Measurements from ENCODE around the gene SPAG4.

SPAG4 gene

DNA sequence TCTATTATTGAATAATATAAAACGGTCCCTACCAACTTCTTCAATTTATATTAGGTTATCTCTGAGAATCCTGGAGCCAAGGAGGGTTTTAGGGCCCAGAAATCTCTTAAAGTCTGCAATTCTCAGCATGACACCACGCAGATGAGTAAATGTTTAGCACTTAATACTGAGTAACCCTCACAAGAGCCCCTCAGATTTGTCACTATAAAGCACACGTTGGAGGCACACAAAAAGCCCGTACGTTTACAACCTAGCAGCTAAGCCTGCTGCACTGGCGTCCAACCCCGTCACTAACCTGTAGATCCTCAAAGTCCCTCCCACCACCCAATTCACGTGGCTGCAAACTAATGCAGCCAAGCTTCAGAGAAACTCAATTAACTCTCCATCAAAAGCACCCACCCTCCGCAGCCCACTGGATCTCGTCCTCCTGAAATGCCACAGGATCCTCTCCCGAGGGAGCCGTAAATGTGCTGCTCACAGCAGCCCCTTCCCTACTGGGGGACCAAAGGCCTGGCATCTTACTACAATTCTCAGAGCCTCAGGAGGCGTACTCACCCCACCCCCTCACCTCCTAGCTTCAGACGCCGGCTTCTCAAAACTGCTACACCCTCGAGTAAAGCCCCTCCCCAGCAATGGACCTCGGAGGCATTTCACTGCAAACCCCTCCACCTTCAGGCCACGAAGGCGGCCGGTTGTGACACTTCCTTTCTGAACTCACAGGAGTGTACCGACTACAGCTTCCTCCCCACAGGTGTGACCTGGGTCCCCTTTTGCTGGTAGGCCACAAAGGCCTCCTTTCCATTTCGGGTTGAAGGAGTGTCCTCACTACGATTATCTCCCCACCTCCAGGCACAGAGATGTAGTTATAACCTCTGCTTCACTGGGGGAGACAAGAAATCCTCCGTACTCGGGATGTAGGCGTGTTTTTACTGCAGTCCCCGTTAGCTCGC, 48.2 kb downstream of the SPAG4 start:
- DNase-seq, result peak; percentile 11
- H3K27me3 ChIP-seq (replicated peaks), result no peaks in the 10 kb centered on the region
- TF ChIP-seq, protein P1, sequence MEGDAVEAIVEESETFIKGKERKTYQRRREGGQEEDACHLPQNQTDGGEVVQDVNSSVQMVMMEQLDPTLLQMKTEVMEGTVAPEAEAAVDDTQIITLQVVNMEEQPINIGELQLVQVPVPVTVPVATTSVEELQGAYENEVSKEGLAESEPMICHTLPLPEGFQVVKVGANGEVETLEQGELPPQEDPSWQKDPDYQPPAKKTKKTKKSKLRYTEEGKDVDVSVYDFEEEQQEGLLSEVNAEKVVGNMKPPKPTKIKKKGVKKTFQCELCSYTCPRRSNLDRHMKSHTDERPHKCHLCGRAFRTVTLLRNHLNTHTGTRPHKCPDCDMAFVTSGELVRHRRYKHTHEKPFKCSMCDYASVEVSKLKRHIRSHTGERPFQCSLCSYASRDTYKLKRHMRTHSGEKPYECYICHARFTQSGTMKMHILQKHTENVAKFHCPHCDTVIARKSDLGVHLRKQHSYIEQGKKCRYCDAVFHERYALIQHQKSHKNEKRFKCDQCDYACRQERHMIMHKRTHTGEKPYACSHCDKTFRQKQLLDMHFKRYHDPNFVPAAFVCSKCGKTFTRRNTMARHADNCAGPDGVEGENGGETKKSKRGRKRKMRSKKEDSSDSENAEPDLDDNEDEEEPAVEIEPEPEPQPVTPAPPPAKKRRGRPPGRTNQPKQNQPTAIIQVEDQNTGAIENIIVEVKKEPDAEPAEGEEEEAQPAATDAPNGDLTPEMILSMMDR (IDR thresholded peaks at IDR 0.05; ENCODE audit: low read depth, low read length, missing control alignments), result peak; percentile 6
- H3K36me3 ChIP-seq (replicated peaks), result no peaks in the 10 kb centered on the region
- in situ Hi-C loops (cut with HindIII; ENCODE audit: low pct_ligation_motif_present, low sequenced_read_pairs), result no loop called here
- peak overlapping the region; percentile 95 for H3K27ac ChIP-seq
- H3K4me3 ChIP-seq (ENCODE audit: low read depth, low read length), result peak overlapping the region; percentile 92

DNA sequence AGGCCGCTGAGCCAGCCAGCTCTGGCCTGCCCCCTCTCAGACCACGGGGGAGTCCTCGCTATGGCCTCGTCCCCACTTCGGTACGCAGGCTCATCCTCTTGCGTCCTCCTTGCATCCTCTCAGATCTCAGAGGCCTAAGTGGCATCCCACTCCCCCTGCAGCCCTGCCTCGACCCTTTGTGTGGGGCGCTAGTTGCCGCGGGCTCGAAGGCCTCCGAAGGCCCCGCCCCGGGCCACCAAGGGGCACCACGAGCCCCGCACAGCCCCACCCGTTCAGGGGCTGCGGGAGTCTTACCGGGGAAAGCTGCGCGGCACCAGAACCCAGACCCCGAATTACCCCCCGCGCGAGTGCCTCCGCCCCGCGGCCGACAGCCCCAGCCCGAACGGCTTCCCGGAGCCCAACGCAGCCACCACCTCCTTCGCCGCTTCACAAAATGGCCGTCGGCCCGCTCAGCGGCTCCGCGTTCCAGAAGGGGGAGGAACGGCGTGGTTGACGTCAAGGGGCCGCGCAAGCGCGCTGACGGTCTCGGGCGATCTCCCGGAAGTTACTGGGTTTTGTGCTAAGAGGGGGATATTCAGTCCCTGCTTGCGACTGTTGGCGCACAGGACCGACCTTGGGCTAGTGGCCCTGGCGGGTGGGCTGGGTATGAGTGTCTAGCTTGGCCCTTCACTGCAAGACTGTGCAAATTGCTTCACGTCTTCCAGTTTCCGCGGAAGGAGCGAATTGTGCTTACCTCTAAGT, 49.0 kb downstream of the SPAG4 start, which contains the start of the genes CPNE1 and RBM12:
TSS of gene CPNE1 (minus strand) at position 435 of the 741 bp plus-strand sequence. CDS start 31,977 bp downstream, outside the sequence.
TSS of gene RBM12 (minus strand) at position 435 of the 741 bp plus-strand sequence. CDS start 9,578 bp downstream, outside the sequence.
- Histone ChIP-seq H3K4me3 (ENCODE audit: low read depth, low read length) (peak within 1 kb of the TSS; percentile 92), H3K36me3 (replicated peaks) (peaks cover 7% of the 10 kb centered on the region), H3K27me3 (replicated peaks) (no peaks in the 10 kb centered on the region), H3K27ac (peak within 1 kb of the TSS; percentile 95)
- in situ Hi-C loops (cut with HindIII; ENCODE audit: low pct_ligation_motif_present, low sequenced_read_pairs), result no loop called here
- TF ChIP-seq, protein P1 (IDR thresholded peaks at IDR 0.05; ENCODE audit: low read depth, low read length, missing control alignments), result peak; percentile 9
- DNase-seq, result peak; percentile 87

DNA sequence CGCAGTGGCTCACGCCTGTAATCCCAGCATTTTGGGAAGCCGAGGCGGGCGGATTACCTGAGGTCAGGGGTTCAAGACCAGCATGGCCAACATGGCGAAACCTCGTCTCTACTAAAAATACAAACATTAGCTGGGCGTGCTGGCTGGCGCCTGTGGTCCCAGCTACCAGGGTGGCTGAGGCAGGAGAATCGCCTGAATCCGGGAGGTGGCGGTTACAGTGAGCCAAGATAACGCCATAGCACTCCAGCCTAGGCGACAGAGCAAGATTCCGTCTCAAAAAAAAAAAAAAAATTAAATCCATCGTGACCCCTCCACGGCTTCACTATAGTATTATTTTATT, 50.3 kb downstream of the SPAG4 start:
- TF ChIP-seq, protein P1 (IDR thresholded peaks at IDR 0.05; ENCODE audit: low read depth, low read length, missing control alignments), result no peak
- Histone ChIP-seq H3K27me3 (replicated peaks) (no peaks in the 10 kb centered on the region), H3K27ac (no peak overlapping the region), H3K36me3 (replicated peaks) (peaks cover 13% of the 10 kb centered on the region), H3K4me3 (ENCODE audit: low read depth, low read length) (no peak overlapping the region)
- in situ Hi-C loops (cut with HindIII; ENCODE audit: low pct_ligation_motif_present, low sequenced_read_pairs), result no loop called here
- DNase-seq, result no peak

DNA sequence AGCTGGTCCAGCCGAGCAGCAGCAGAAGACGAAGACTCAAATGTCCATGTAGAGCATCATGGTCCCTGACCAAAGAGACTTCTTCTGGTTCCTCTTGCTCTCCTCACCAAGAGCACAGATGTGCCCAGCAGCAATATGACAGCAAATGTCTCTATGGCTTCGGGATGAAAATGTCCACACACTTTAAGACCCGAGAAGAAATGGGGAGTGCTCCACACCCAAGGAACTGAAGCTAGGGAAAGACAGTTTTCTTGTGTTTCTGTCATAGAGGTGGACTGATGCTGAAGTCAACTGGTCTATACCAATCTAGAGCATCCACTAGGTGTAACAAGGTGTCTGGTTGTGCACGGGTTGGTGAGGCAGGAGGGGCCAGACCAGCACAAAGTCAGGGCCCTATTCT, 53.6 kb downstream of the SPAG4 start:
- Histone ChIP-seq H3K27me3 (replicated peaks) (no peaks in the 10 kb centered on the region), H3K27ac (no peak overlapping the region), H3K4me3 (ENCODE audit: low read depth, low read length) (no peak overlapping the region), H3K36me3 (replicated peaks) (peaks cover 30% of the 10 kb centered on the region)
- in situ Hi-C loops (cut with HindIII; ENCODE audit: low pct_ligation_motif_present, low sequenced_read_pairs), result no loop called here
- TF ChIP-seq, protein P1 (IDR thresholded peaks at IDR 0.05; ENCODE audit: low read depth, low read length, missing control alignments), result no peak
- no peak for DNase-seq

DNA sequence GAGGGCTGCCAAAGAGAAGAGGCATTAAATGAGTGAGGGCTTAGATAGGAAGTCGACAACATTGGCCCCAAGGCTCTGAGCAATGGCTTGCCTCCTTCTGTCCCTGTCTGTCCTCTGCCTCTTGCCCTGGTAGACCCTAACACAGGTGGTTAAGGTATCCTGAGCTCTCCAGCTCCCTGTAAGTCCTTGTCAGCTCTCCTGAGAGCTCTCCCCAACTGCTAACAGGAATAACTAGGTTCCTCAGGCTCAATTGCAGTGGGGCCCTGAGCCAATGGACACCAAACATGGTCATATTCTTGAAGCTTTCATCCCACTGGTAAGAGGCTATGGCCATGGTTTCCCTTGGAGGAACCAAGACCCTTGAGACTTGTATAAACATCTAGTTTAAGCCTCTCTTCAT, 54.1 kb downstream of the SPAG4 start:
- Histone ChIP-seq H3K4me3 (ENCODE audit: low read depth, low read length) (no peak overlapping the region), H3K27me3 (replicated peaks) (no peaks in the 10 kb centered on the region), H3K27ac (no peak overlapping the region), H3K36me3 (replicated peaks) (peaks cover 34% of the 10 kb centered on the region)
- in situ Hi-C loops (cut with HindIII; ENCODE audit: low pct_ligation_motif_present, low sequenced_read_pairs), result no loop called here
- DNase-seq, result no peak
- TF ChIP-seq, protein P1 (IDR thresholded peaks at IDR 0.05; ENCODE audit: low read depth, low read length, missing control alignments), result no peak

Data from brain microvascular endothelial cell (primary cell).